ENCODE measurements around the gene FAR1. TPM values are rescaled to one million over a fixed set of nuclear protein-coding genes. Genes with fewer than 3 reads are reported as not detected.

Gene FAR1
- total and polyA plus RNA-seq, 7 experiments from 2014 or later = 6.9 to 53.7 (median 32.0) TPM

GRCh38 chr11:13762718-13763117 is 94.2 kb downstream of the FAR1 start:
- no peak for ATAC-seq
- Histone ChIP-seq H3K9me3 (ENCODE audit: control insufficient read depth in 2 of 3, low read length in 3 of 3) (no peaks in the 10 kb centered on the region), H3K36me3 (ENCODE audit: control insufficient read depth in 2 of 3, insufficient read depth in 3 of 3, low read length in 3 of 3) (no peaks in the 10 kb centered on the region), H3K4me1 (ENCODE audit: control insufficient read depth in 2 of 2, insufficient read depth in 2 of 2, low read length in 2 of 2) (no peaks in the 10 kb centered on the region), H3K27ac (ENCODE audit: low read depth, low read length) (no peak overlapping the region), H3K4me3 (ENCODE audit: low read length) (no peak overlapping the region), H3K27me3 (ENCODE audit: control insufficient read depth in 2 of 2, insufficient read depth in 2 of 2, low read length in 2 of 2) (no peaks in the 10 kb centered on the region)
- ChIA-PET POLR2A (interaction anchor here (0.6 kb wide), 1 partner anchor 816 kb away, joined by 3 read pairs; no protein-coding TSS in a partner anchor), CTCF (interaction anchor here (0.6 kb wide), 2 partner anchors 8 to 70 kb away, joined by 3 read pairs; no protein-coding TSS in a partner anchor)
- no peak for DNase-seq
- no peak overlapping the region for H3K4me3 Mint-ChIP-seq
- no peak overlapping the region for H3K27ac Mint-ChIP-seq
- H3K36me3 Mint-ChIP-seq = no peaks in the 10 kb centered on the region
- peaks cover 0 to 13% (median 0%) of the 10 kb centered on the region in 5 donors for H3K27me3 Mint-ChIP-seq
- H3K4me1 Mint-ChIP-seq = no peaks in the 10 kb centered on the region
- intact Hi-C loops (cut with micrococcal nuclease) = no loop called here
- H3K9me3 Mint-ChIP-seq = no peaks in the 10 kb centered on the region

- no peak for DNase-seq
- H3K9me3 Mint-ChIP-seq = no peaks in the 10 kb centered on the region
- intact Hi-C loops (cut with micrococcal nuclease) = no loop called here
Measured at GRCh38 chr11:13763341-13763740, 94.9 kb downstream of the FAR1 start.

GRCh38 chr11:13765886-13766285 is 97.4 kb downstream of the FAR1 start:
- intact Hi-C loops (cut with micrococcal nuclease) = no loop called here
- DNase-seq = no peak
- Histone ChIP-seq H3K36me3 (ENCODE audit: control insufficient read depth in 2 of 3, insufficient read depth in 3 of 3, low read length in 3 of 3) (no peaks in the 10 kb centered on the region), H3K4me3 (ENCODE audit: low read length) (no peak overlapping the region), H3K27me3 (ENCODE audit: control insufficient read depth in 2 of 2, insufficient read depth in 2 of 2, low read length in 2 of 2) (no peaks in the 10 kb centered on the region), H3K27ac (ENCODE audit: low read depth, low read length) (no peak overlapping the region), H3K9me3 (ENCODE audit: control insufficient read depth in 2 of 3, low read length in 3 of 3) (no peaks in the 10 kb centered on the region), H3K4me1 (ENCODE audit: control insufficient read depth in 2 of 2, insufficient read depth in 2 of 2, low read length in 2 of 2) (no peaks in the 10 kb centered on the region)
- no peak for ATAC-seq
- Mint-ChIP-seq H3K27me3 (peaks cover 0 to 17% (median 0%) of the 10 kb centered on the region in 5 donors), H3K4me1 (no peaks in the 10 kb centered on the region), H3K4me3 (no peak overlapping the region), H3K36me3 (no peaks in the 10 kb centered on the region), H3K27ac (no peak overlapping the region), H3K9me3 (no peaks in the 10 kb centered on the region)
- ChIA-PET CTCF (no interaction called here), POLR2A (no interaction called here)

More at GRCh38 chr11:13763341-13763740, 94.9 kb downstream of the FAR1 start:
- Histone ChIP-seq H3K36me3 (ENCODE audit: control insufficient read depth in 2 of 3, insufficient read depth in 3 of 3, low read length in 3 of 3) (no peaks in the 10 kb centered on the region), H3K4me1 (ENCODE audit: control insufficient read depth in 2 of 2, insufficient read depth in 2 of 2, low read length in 2 of 2) (no peaks in the 10 kb centered on the region), H3K4me3 (ENCODE audit: low read length) (no peak overlapping the region), H3K9me3 (ENCODE audit: control insufficient read depth in 2 of 3, low read length in 3 of 3) (no peaks in the 10 kb centered on the region), H3K27me3 (ENCODE audit: control insufficient read depth in 2 of 2, insufficient read depth in 2 of 2, low read length in 2 of 2) (no peaks in the 10 kb centered on the region), H3K27ac (ENCODE audit: low read depth, low read length) (no peak overlapping the region)
- no peak for ATAC-seq
- H3K27me3 Mint-ChIP-seq = peaks cover 0 to 11% (median 0%) of the 10 kb centered on the region in 5 donors
- no peaks in the 10 kb centered on the region for H3K4me1 Mint-ChIP-seq
- H3K4me3 Mint-ChIP-seq = no peak overlapping the region
- H3K36me3 Mint-ChIP-seq = no peaks in the 10 kb centered on the region
- CTCF ChIA-PET = interaction anchor here (0.7 kb wide), 1 partner anchor 386 kb away, joined by 3 read pairs; no protein-coding TSS in a partner anchor
- no peak overlapping the region for H3K27ac Mint-ChIP-seq
- POLR2A ChIA-PET = no interaction called here

GRCh38 chr11:13767471-13767870 is 99.0 kb downstream of the FAR1 start:
- POLR2A ChIA-PET = no interaction called here
- intact Hi-C loops (cut with micrococcal nuclease) = no loop called here
- H3K4me1 ChIP-seq (ENCODE audit: control insufficient read depth in 2 of 2, insufficient read depth in 2 of 2, low read length in 2 of 2) = no peaks in the 10 kb centered on the region
- Mint-ChIP-seq H3K4me3 (no peak overlapping the region), H3K4me1 (peaks cover 0 to 2% (median 0%) of the 10 kb centered on the region in 7 donors), H3K27me3 (peaks cover 0 to 18% (median under 1%) of the 10 kb centered on the region in 5 donors), H3K27ac (no peak overlapping the region), H3K9me3 (no peaks in the 10 kb centered on the region), H3K36me3 (no peaks in the 10 kb centered on the region)
- H3K4me3 ChIP-seq (ENCODE audit: low read length) = no peak overlapping the region
- CTCF ChIA-PET = no interaction called here
- DNase-seq (no peak), ATAC-seq (no peak)
- no peaks in the 10 kb centered on the region for H3K36me3 ChIP-seq (ENCODE audit: control insufficient read depth in 2 of 3, insufficient read depth in 3 of 3, low read length in 3 of 3)
- H3K27ac ChIP-seq (ENCODE audit: low read depth, low read length) = no peak overlapping the region
- H3K9me3 ChIP-seq (ENCODE audit: control insufficient read depth in 2 of 3, low read length in 3 of 3) = no peaks in the 10 kb centered on the region
- no peaks in the 10 kb centered on the region for H3K27me3 ChIP-seq (ENCODE audit: control insufficient read depth in 2 of 2, insufficient read depth in 2 of 2, low read length in 2 of 2)

GRCh38 chr11:13769188-13769587 is 100.7 kb downstream of the FAR1 start:
- H3K4me1 ChIP-seq (ENCODE audit: control insufficient read depth in 2 of 2, insufficient read depth in 2 of 2, low read length in 2 of 2) = no peaks in the 10 kb centered on the region
- intact Hi-C loops (cut with micrococcal nuclease) = no loop called here
- Mint-ChIP-seq H3K4me1 (peaks cover 0 to 5% (median 0%) of the 10 kb centered on the region in 7 donors), H3K27ac (no peak overlapping the region), H3K9me3 (no peaks in the 10 kb centered on the region), H3K4me3 (no peak overlapping the region), H3K27me3 (peaks cover 0 to 25% (median 4%) of the 10 kb centered on the region in 5 donors), H3K36me3 (no peaks in the 10 kb centered on the region)
- ChIA-PET POLR2A (interaction anchor here (0.6 kb wide), 1 partner anchor 1195 kb away, joined by 5 read pairs; no protein-coding TSS in a partner anchor), CTCF (interaction anchor here (1.0 to 2.3 kb wide), 2 partner anchors 380 to 686 kb away, joined by 3 to 9 read pairs; no protein-coding TSS in a partner anchor)
- H3K27me3 ChIP-seq (ENCODE audit: control insufficient read depth in 2 of 2, insufficient read depth in 2 of 2, low read length in 2 of 2) = no peaks in the 10 kb centered on the region
- H3K27ac ChIP-seq (ENCODE audit: low read depth, low read length) = no peak overlapping the region
- no peaks in the 10 kb centered on the region for H3K36me3 ChIP-seq (ENCODE audit: control insufficient read depth in 2 of 3, insufficient read depth in 3 of 3, low read length in 3 of 3)
- no peak for DNase-seq
- ATAC-seq = no peak
- H3K9me3 ChIP-seq (ENCODE audit: control insufficient read depth in 2 of 3, low read length in 3 of 3) = no peaks in the 10 kb centered on the region
- H3K4me3 ChIP-seq (ENCODE audit: low read length) = no peak overlapping the region

GRCh38 chr11:13771151-13771550 is 102.7 kb downstream of the FAR1 start:
- POLR2A ChIA-PET = no interaction called here
- no peak overlapping the region for H3K27ac Mint-ChIP-seq

More at GRCh38 chr11:13771151-13771550, 102.7 kb downstream of the FAR1 start:
- DNase-seq = no peak
- no peak overlapping the region for H3K4me3 ChIP-seq (ENCODE audit: low read length)
- H3K4me1 ChIP-seq (ENCODE audit: control insufficient read depth in 2 of 2, insufficient read depth in 2 of 2, low read length in 2 of 2) = no peaks in the 10 kb centered on the region
- no peak overlapping the region for H3K27ac ChIP-seq (ENCODE audit: low read depth, low read length)
- intact Hi-C loops (cut with micrococcal nuclease) = loop anchor here (5.0 to 10.0 kb wide), 2 partner anchors 1134 to 1136 kb away; no protein-coding TSS in a partner anchor
- CTCF ChIA-PET = interaction anchor here (0.6 to 4.9 kb wide), 10 partner anchors 8 to 678 kb away, joined by 3 to 56 read pairs (median 7); no protein-coding TSS in a partner anchor
- H3K9me3 ChIP-seq (ENCODE audit: control insufficient read depth in 2 of 3, low read length in 3 of 3) = no peaks in the 10 kb centered on the region
- H3K9me3 Mint-ChIP-seq = no peaks in the 10 kb centered on the region
- no peaks in the 10 kb centered on the region for H3K36me3 ChIP-seq (ENCODE audit: control insufficient read depth in 2 of 3, insufficient read depth in 3 of 3, low read length in 3 of 3)
- peaks cover 0 to 7% (median 0%) of the 10 kb centered on the region in 7 donors for H3K4me1 Mint-ChIP-seq
- no peaks in the 10 kb centered on the region for H3K27me3 ChIP-seq (ENCODE audit: control insufficient read depth in 2 of 2, insufficient read depth in 2 of 2, low read length in 2 of 2)
- H3K4me3 Mint-ChIP-seq = no peak overlapping the region
- no peaks in the 10 kb centered on the region for H3K36me3 Mint-ChIP-seq
- ATAC-seq = no peak
- peaks cover 0 to 36% (median 4%) of the 10 kb centered on the region in 5 donors for H3K27me3 Mint-ChIP-seq
